HG03521 (cell line): ENCODE measurements around the gene FLT1.

Source experiments
- ATAC-seq: cut with Tn5 transposase; IDR thresholded peaks from one replicate; pipeline ENCODE4 v1.9.1; 2021; ENCODE audit warnings: mild to moderate bottlenecking, moderate library complexity; ENCODE audit not compliant: unreplicated experiment

The FLT1 gene

DNA sequence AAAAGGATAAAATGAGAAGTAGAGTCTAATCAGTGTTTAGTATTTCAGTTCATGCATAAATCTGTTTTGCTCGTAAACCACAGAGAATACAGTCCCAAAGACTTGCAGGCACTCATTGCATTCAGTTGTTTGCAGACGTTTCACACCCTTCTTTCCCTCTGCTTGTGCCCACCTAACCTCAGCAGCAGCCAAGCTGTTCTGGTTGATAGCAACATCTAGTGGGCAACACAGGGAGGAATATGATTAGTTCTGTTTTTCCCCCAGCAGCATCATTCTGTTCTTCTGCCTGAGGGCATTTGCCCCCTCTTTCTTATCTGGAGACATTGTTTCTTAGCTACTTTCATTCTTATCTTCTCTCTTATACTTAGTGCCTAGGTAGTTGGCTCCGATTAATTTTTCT is 221.0 kb downstream of the FLT1 start:
- ATAC-seq, result no peak

- no peak for ATAC-seq
Observed at GRCh38 chr13:28271056-28271840, 223.7 kb downstream of the FLT1 start.

GRCh38 chr13:28268800-28269223 is 226.1 kb downstream of the FLT1 start:
- peak; percentile 97 for ATAC-seq

DNA sequence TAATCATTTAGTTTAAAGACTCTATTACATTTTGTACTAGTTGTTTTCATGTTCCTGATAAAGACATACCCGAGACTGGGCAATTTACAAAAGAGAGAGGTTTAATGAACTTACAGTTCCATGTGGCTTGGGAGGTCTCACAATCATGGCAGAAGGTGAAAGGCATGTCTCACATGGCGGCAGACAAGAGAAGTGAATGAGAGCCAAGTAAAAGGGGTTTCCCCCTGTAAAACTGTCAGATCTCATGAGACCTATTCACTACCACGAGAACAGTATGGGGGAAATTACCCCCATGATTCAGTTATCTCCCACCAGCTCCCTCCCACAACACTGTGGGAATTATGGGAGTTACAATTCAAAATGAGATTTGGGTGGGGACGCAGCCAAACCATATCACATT is 227.4 kb downstream of the FLT1 start:
- no peak for ATAC-seq

- ATAC-seq, result no peak
Observed at GRCh38 chr13:28258417-28258816, 236.5 kb downstream of the FLT1 start.

- no peak for ATAC-seq
Observed at GRCh38 chr13:28257305-28257704, 237.6 kb downstream of the FLT1 start.

GRCh38 chr13:28252547-28252946 is 242.4 kb downstream of the FLT1 start:
- no peak for ATAC-seq

DNA sequence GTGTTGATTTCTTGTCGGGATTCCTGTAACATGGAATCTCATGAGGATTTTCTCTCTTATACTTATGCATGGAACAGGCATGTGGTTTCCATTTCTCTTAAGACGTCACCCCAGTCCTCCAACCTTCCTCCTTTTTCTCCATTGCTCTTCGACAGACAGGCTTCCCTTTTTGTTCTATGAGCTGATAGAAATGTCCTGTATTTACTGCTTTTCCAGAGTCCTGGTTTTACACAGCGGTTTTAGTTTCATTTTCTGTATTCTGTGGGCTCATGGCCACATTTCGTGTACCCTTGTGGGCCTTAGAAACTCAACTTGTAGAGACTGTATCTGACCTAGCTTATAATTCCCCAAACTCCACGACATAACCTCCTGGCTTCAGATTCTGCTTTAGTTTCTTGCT is 243.5 kb downstream of the FLT1 start:
- no peak for ATAC-seq

DNA sequence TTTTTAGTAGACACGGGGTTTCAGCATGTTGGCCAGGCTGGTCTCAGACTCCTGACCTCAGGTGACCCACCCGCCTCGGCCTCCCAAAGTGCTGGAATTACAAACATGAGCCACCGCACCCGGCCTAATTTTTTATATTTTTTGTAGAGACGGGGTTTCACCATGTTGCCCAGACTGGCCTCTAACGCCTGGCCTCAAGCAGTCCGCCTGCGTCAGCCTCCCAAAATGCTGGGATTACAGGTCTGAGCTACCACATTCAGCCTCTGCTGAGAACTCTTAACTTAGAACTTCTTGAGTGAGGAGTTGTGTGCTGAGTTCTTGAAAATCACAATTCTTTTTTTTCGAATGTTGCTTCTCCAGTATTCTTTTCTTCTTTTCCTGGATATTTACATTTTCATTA is 244.4 kb downstream of the FLT1 start:
- no peak for ATAC-seq
